ENCODE measurements around the gene ZNF385A.
"Not testable (repeated sequence)": the region's sequence is repeated elsewhere in the genome, so short reads cannot be mapped to it uniquely, and the experiment has no call there.

Gene ZNF385A

GRCh38 chr12:54372113-54372806 lies 12.3 kb downstream of the ZNF385A start:
- no peak for DNase-seq

GRCh38 chr12:54371328-54372112 lies 13.0 kb downstream of the ZNF385A start:
- peak; percentile 96 for DNase-seq

GRCh38 chr12:54370171-54370730 lies 14.3 kb downstream of the ZNF385A start:
- no peak for DNase-seq

- DNase-seq = no peak
These were observed 14.9 kb downstream of the ZNF385A start for GRCh38 chr12:54369597-54370131.

- DNase-seq = peak; percentile 84
These were observed 15.6 kb downstream of the ZNF385A start for GRCh38 chr12:54368709-54369596.

GRCh38 chr12:54368025-54368708 lies 16.4 kb downstream of the ZNF385A start:
- no peak for DNase-seq

- no peak for DNase-seq
These were observed 20.1 kb downstream of the ZNF385A start, which contains the start of gene GPR84 for GRCh38 chr12:54364413-54364812. GPR84 (minus strand) TSS chr12:54364486; CDS start chr12:54363851, 635 bp downstream.

- no peak for DNase-seq
These were observed 20.9 kb downstream of the ZNF385A start for GRCh38 chr12:54363618-54364017.

- no peak for DNase-seq
These were observed 21.5 kb downstream of the ZNF385A start for GRCh38 chr12:54363047-54363446.

GRCh38 chr12:54360717-54361456 lies 23.6 kb downstream of the ZNF385A start:
- DNase-seq = peak; percentile 89

- no peak for DNase-seq
These were observed 24.7 kb downstream of the ZNF385A start for GRCh38 chr12:54359762-54360351.

- peak; percentile 100 for DNase-seq
These were observed 25.4 kb downstream of the ZNF385A start for GRCh38 chr12:54358945-54359761.

- DNase-seq = peak; percentile 83
These were observed 26.2 kb downstream of the ZNF385A start for GRCh38 chr12:54358191-54358944.

GRCh38 chr12:54357506-54358190 lies 26.9 kb downstream of the ZNF385A start:
- DNase-seq = no peak

- DNase-seq = no peak
These were observed 27.6 kb downstream of the ZNF385A start for GRCh38 chr12:54356951-54357356.

GRCh38 chr12:54356228-54356627 lies 28.3 kb downstream of the ZNF385A start:
- DNase-seq = no peak

GRCh38 chr12:54355104-54355815 lies 29.3 kb downstream of the ZNF385A start:
- no peak for DNase-seq

- DNase-seq = not testable (repeated sequence)
These were observed 30.3 kb downstream of the ZNF385A start for GRCh38 chr12:54354271-54354670.
